Suprapubic skin (tissue), 4 donors: ENCODE data around the gene GRIN1. TPM values are rescaled to one million over a fixed set of nuclear protein-coding genes. Genes with fewer than 3 reads are reported as not detected.

ENCODE experiments used
- DNase-seq, 2 donors: peaks; one replicate each; pipeline ENCODE4 v3.0.0-alpha.2; 2019; ENCODE audit warnings: low spot score in 2 of 2
- H3K27ac ChIP-seq: fragments of 200-600 bp; sonication (generic); one replicate; pipeline ENCODE4 v1.5.1; 2019
- H3K27me3 ChIP-seq: fragments of 200-600 bp; sonication (generic); one replicate; pipeline ENCODE4 v1.5.1; 2019
- H3K36me3 ChIP-seq: fragments of 200-600 bp; sonication (generic); one replicate; pipeline ENCODE4 v1.5.1; 2019
- H3K4me1 ChIP-seq: fragments of 200-600 bp; sonication (generic); one replicate; pipeline ENCODE4 v1.5.1; 2019
- H3K4me3 ChIP-seq: fragments of 200-600 bp; sonication (generic); one replicate; pipeline ENCODE4 v1.5.1; 2019; ENCODE audit warnings: mild to moderate bottlenecking
- H3K9me3 ChIP-seq: fragments of 200-600 bp; sonication (generic); one replicate; pipeline ENCODE4 v1.5.1; 2019
- CTCF ChIP-seq, 2 donors: fragments of 200-600 bp in 1 of 2; fragments of 450-650 bp in 1 of 2; sonication (generic) in 1 of 2; IDR thresholded peaks; one replicate each; pipeline ENCODE4 v1.5.1; 2016 to 2019; ENCODE audit warnings: antibody characterized with exemption in 2 of 2, mild to moderate bottlenecking in 1 of 2, moderate library complexity in 1 of 2
- EP300 ChIP-seq: sonication (generic); formaldehyde crosslinking; IDR thresholded peaks from one replicate; pipeline ENCODE4 v1.6.1; 2017; ENCODE audit warnings: antibody characterized with exemption
- POLR2A ChIP-seq, 2 donors: fragments of 450-650 bp; IDR thresholded peaks; one replicate each; pipeline ENCODE4 v1.6.1; 2017; ENCODE audit warnings: antibody characterized with exemption in 2 of 2, mild to moderate bottlenecking in 2 of 2, moderate library complexity in 2 of 2
- POLR2AphosphoS5 ChIP-seq, 3 donors: sonication (generic); formaldehyde crosslinking; IDR thresholded peaks; one replicate each; pipeline ENCODE4 v1.6.1; 2017; ENCODE audit warnings: antibody characterized with exemption in 3 of 3
- WGBS: methylation state at CpG from one replicate; pipeline ENCODE4 v1.1.5; 2018; 5-methylcytosine and 5-hydroxymethylcytosine counted together
- total RNA-seq, 4 donors: library from RNA; depleted of rRNA; stranded (reverse); fragments of >200 nt; gene quantifications; one replicate each; pipeline ENCODE4 v1.1.0, GENCODE V29; 2016

The GRIN1 gene
- total RNA-seq, 4 donors from 2014 or later, result 0.16 to 0.25 (median 0.16) TPM; not detected in 1

GRCh38 chr9:137200311-137201204, 61.6 kb downstream of the GRIN1 start, which contains the start of gene TPRN:
Gene TPRN (minus strand): TSS chr9:137200741. CDS start chr9:137200711, 30 bp downstream.
- peak within 1 kb of the TSS; percentile 59 for H3K4me3 ChIP-seq
- H3K36me3 ChIP-seq, result no peaks in the 10 kb centered on the region
- H3K27me3 ChIP-seq, result no peaks in the 10 kb centered on the region
- DNase-seq, result peak; percentile 100
- WGBS, result 0% methylated on average over 2 of the region's 118 CpGs
- H3K27ac ChIP-seq, result peak within 1 kb of the TSS; percentile 69
- TF ChIP-seq EP300 (no peak), POLR2AphosphoS5 (IDR thresholded peaks at IDR 0.05) (peak in 2 of 3 donors; percentile 49 to 75), CTCF (IDR thresholded peaks at IDR 0.05) (no peak), POLR2A (IDR thresholded peaks at IDR 0.05) (peak; percentile 66 to 75)
- H3K4me1 ChIP-seq, result peaks cover 72% of the 10 kb centered on the region
- H3K9me3 ChIP-seq, result no peaks in the 10 kb centered on the region

- Histone ChIP-seq H3K36me3 (no peaks in the 10 kb centered on the region), H3K27me3 (no peaks in the 10 kb centered on the region), H3K9me3 (no peaks in the 10 kb centered on the region), H3K27ac (peak overlapping the region; percentile 69), H3K4me3 (peak overlapping the region; percentile 59), H3K4me1 (peaks cover 72% of the 10 kb centered on the region)
- DNase-seq, result no peak
- WGBS, result 15% methylated on average over 17 of the region's 23 CpGs
- TF ChIP-seq EP300 (no peak), CTCF (IDR thresholded peaks at IDR 0.05) (no peak), POLR2AphosphoS5 (IDR thresholded peaks at IDR 0.05) (no peak), POLR2A (IDR thresholded peaks at IDR 0.05) (no peak)
Measured at GRCh38 chr9:137201205-137201868, 62.4 kb downstream of the GRIN1 start.

GRCh38 chr9:137202966-137203365, 64.0 kb downstream of the GRIN1 start:
- WGBS, result 72% methylated on average over 8 of the region's 8 CpGs
- H3K4me1 ChIP-seq, result peaks cover 73% of the 10 kb centered on the region

GRCh38 chr9:137204731-137205125, 65.8 kb downstream of the GRIN1 start:
- Histone ChIP-seq H3K4me1 (peaks cover 55% of the 10 kb centered on the region), H3K27me3 (no peaks in the 10 kb centered on the region), H3K36me3 (peaks cover 8% of the 10 kb centered on the region), H3K27ac (no peak overlapping the region), H3K4me3 (peak overlapping the region; percentile 73), H3K9me3 (no peaks in the 10 kb centered on the region)
- DNase-seq, result no peak
- no peak for TF ChIP-seq CTCF (IDR thresholded peaks at IDR 0.05)
- TF ChIP-seq EP300, result no peak
- TF ChIP-seq POLR2AphosphoS5 (IDR thresholded peaks at IDR 0.05), result no peak
- TF ChIP-seq POLR2A (IDR thresholded peaks at IDR 0.05), result no peak
- 22% methylated on average over 4 of the region's 21 CpGs for WGBS

More at GRCh38 chr9:137202966-137203365, 64.0 kb downstream of the GRIN1 start:
- Histone ChIP-seq H3K27ac (no peak overlapping the region), H3K36me3 (no peaks in the 10 kb centered on the region), H3K4me3 (no peak overlapping the region), H3K27me3 (no peaks in the 10 kb centered on the region), H3K9me3 (no peaks in the 10 kb centered on the region)
- DNase-seq, result no peak
- TF ChIP-seq CTCF (IDR thresholded peaks at IDR 0.05) (no peak), POLR2A (IDR thresholded peaks at IDR 0.05) (no peak), POLR2AphosphoS5 (IDR thresholded peaks at IDR 0.05) (no peak), EP300 (no peak)
